Glomerular visceral epithelial cell (primary cell): Measurements from ENCODE around the gene PDRG1.
"Not testable (repeated sequence)": the region's sequence is repeated elsewhere in the genome, so short reads cannot be mapped to it uniquely, and the experiment has no call there.

Source experiments
- DNase-seq: peaks from one replicate; pipeline ENCODE4 v3.0.0-alpha.2; 2016; ENCODE audit errors: extremely low spot score

PDRG1 gene

DNA sequence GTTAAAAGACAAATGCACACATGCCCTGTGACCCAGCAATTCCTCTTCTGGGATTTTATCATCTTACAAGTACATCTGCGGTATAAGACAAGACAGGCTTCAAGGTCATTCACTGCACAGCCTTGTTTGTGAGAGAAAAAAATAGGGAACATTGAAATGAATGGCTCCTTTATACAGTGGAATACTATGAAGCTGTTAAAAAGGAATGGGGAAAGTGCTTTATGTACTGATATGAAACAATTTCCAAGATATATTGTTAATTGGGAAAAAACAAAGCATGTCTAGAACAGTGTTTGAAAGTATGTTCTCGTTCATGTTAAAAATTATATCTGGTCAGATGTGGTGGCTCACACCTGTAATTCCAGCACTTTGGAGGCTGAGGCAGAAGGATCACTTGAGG, 25.4 kb downstream of the PDRG1 start:
- DNase-seq, result no peak

DNA sequence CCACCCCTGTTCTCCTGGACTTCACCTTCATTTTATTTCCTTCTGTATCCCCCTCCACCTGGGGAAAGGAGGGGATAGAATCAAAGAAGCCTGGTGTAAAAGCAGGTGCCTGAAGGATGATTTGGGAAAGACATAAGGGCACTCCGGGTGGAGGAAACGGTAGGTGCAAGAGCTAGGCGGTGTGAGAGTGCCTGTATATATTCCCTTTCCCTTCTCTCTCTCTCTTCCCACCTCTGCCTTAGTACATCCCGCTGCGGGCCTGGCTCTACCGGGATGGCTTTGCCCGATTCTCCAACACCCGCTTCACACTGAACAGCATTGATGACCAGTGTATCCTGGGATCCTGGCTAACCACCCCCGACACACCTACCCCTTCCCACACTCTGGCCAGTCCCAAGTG, 26.2 kb downstream of the PDRG1 start:
- DNase-seq, result no peak

DNA sequence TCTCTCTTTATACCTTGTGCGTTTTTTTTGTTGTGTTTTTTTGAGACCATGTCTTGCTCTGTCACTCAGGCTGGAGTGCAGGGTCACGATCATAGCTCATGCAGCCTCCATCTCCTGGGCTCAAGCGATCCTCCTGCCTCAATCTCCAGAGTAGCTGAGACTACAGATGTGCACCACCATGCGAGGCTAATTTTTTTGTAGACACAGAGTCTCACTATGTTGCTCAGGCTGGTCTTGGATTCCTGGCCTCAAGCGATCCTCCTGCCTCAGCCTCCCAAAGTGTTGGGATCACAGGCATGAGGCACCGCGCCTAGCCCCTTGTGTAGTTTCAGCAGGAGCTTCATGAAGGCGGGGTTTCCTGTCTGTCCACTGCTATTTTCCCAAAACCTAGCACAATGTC, 27.3 kb downstream of the PDRG1 start:
- DNase-seq, result no peak

DNA sequence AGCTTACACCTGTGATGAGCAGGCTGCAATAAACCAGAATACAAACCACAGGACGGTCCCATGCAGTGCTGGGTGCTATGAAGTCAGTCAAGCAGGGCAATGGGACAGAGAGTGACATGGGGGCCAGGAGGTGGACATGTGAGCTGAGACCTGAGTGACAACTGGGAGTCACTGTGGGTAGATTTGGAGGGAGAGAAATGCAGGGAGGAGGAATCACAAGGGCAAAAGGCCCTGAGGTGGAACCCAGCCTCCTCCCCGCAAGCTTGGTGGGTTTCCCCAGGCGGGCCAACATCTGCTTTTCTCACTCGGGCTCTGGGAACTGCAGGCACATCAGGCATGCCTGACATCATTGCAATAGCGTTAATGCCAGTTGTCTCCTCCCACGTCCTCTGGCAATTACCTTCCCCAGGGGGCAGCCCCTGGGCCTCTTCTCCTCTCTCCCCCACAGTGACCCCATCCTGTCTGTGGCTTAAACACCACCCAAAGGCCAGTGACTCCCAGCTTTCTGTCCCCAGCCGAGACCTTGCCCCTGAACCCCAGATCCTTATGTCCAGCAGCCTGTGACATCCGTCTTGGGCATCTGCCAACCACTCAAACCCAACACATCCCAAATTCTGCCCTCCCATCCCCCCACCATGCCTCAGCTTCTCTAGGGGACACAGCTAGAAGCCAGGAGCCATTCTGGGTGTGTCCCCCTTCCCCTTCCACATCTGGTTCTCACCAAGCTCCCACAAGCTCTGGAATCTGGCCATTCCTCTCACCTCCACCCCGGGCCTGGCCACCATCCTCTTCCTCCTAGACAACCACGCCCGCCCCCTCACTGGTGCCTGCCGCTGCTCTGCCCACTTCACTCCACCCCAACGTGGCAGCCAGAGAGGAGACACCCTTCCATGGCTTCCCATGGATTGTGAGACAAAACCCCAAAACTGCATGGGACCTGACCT, 28.2 kb downstream of the PDRG1 start:
- DNase-seq, result no peak

DNA sequence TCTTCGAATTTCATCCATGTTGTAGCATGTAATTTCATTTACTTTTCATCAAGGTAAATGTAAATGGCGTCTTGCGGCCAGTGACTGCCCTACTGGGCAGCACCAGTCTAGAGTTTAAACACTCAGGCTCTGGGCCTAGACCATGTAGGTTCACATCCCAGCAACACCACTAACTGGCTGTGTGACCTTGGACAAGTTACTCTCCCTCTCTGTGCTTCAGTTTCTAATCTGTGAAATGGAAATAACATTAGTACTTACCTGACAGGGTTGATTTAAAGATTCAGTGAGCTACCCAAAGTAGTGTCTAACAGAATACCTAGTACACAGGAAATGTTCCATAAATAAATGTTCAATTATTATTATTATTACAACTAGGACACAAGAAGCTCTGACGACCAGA, 29.3 kb downstream of the PDRG1 start:
- no peak for DNase-seq

DNA sequence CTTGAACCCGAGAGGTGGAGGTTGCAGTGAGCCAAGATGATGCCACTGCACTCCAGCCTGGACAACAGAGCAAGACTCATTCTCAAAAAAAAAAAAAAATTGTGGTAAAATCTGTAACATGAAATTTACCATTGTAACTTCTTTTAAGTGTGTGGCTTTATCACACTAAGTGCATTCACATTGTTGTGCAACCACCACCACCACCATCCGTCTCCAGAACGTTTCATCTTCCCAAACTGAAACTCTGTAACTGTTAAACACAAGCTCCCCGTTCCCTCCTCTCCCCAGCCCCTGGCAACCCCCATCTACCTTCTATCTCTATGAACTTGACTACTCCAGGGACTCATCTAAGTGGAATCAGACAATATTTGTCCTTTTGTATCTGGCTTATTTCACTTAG, 29.7 kb downstream of the PDRG1 start:
- no peak for DNase-seq

DNA sequence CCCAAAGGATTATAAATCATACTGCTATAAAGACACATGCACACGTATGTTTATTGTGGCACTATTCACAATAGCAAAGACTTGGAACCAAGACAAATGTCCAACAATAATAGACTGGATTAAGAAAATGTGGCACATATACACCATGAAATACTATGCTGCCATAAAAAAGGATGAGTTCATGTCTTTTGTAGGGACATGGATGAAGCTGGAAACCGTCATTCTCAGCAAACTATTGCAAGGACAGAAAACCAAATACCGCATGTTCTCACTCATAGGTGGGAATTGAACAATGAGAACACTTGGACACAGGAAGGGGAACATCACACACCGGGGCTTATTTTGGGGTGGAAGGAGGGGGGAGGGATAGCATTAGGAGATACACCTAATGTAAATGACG, 30.4 kb downstream of the PDRG1 start:
- not testable (repeated sequence) for DNase-seq

DNA sequence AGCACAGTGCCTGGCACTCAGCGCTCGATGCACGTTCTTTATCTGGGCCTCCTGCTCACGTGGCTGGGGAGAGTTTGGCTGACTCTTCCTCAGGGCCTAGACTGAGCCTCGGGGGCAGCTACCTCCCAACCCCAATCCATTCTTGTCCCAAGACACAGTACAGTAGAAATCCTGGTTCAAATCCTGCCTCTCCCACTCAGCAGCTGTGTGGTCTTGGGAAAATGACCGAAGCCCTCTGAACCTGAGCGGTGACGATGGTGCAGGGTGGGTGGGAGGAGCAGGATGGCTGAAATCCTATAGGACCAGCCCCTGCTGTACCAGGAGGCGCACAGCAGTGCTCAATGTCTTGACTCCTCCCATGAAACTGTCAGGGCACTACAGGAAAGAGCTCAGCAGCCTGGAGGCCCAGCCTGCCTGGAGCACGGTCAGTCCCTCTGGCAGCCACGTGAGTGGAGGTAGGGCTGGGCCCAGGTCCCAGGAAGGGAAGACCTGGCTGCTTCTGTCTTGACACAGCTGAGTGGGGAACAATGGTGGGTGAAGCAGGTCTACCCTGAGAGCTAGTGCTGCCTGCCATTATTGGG, 31.5 kb downstream of the PDRG1 start:
- no peak for DNase-seq

DNA sequence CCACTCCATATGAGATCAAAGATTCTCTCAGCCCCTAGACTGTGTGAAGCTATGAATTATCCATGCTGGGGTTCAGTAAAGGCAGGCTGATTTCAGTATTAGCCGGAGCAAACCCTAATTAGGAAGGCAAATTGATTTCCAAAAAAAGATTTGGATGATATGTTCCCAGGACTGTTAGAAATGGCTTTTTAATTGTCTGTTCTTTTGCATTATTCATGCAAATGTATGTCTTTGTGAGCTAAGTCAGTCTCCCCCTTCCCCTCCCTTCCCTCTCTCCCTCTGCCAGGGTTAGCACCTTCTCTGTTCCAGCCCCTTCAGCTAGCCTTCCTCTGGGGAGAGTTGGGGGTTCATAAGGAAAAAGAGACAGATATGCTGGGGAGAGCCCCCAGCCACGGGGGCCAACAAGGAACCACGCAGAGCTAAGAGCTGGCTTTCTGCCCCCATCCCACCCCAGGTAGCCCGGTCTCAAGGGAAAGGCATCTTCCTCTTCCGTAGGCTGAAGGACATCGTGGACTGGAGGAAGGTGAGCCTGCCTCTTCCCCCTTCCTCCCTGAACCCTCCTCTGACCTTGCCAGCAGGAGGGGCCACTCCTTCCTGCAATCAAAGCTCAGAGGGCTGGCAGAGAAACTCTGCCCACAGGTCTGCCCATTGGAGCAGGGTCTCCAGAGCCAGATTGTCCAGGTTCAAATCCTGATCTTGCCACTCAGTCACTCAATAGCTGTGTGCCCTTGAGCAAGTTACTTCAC, 32.3 kb downstream of the PDRG1 start:
- DNase-seq, result no peak

DNA sequence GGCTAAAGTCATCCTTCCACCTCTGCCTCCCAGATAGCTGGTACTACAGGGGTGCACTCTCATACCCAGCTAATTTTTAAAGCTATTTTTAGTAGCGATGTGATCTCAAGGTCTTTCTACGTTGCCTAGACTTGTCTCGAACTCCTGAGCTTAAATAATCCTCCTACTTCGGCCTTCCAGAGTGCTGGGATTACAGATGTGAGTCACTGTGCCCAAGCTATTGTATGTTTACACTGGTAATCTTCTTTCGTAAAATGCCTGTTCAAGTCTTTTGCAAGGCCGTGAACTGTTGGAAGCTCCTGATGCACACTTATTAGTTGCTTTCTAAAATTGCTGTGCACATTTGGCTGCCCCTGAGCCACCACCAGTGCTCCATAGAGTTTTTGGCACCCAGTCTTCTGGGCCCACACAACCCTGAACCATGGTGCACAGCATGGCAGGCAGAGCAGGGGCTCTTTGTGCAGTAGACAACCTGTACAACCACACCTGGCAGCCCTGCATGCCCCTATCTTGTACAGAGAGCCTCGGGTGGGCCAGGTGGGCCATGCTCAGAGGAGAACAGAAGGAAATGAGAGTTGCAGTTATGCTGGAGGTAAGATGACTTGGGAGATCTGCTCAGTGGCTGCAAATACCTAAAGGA, 33.3 kb downstream of the PDRG1 start:
- DNase-seq, result no peak

DNA sequence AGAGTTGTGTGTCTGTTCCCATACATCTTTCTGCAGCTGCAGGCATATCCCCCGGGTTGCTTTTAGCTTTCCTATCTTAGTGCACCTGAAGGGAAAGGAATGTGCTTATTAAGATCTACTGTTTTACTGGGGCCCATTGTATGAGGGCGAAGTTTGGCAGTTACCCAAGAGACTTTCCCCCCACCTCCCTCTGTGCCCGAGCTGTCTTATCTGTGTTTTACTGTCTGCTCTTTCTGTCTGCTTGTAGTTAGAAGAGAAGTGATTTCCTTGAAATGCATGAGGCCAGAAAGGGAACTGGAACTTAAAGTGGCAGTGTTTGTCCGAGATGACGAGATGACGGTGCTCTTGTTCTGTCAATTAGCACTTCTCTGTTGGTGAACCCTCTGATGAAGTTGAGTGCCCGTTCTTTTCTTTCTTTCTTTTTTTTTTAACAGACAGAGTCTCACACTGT, 33.9 kb downstream of the PDRG1 start:
- DNase-seq, result not testable (repeated sequence)

DNA sequence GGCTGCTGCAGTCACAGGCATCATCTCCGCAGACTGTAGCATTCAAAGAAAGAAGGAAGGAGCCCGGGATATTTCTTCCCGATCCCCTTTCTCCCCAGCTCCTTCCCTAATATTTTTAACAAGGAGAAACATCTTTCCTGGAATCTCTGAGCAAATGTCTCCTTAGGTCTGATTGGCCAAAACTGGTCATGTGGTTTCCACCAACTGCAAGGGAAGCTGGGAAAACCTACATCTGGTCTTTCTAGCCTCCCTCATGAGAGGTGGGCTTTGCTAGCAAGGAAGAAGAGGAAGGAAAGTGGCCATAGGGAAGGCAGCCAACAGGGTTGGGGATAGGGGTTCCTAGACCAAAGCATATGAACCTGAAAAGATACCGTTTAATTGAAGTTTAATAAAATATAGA, 35.1 kb downstream of the PDRG1 start:
- DNase-seq, result no peak

DNA sequence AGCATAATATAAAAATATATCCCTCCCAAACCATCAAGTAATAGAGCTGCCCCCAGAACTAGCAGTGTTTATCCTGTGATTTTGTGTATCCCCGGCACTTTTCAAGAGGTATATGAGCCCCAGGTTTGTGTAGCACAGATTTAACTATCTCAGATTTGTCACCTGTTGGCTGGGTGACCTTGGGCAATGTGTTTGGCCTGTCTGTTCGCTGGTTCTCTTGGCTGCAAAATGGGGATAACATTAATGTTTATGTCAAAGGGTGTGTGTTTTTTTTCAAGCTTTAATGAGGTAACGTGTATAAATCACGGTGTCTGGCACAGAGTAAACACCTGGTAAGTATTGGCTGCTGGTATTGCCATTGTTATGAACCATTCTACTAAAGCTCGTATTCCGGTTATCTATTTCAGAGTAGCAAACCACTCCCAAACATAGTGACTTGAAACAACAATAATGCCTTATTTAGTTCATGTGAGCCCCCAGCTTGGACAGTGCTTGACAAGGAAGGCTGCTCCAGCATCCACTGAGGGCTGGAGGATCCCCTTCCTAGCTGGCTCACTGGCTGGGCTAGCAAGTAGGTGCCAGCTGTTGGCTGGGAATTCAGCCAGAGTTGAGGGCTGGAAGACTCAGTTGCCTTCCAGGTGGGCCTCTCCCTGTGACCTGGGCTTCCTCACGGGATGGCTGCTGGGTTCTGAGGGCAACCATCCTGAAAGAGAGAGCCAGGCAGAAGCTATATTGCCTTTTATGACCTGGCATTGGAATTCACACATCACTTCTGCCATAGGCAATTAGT, 36.2 kb downstream of the PDRG1 start:
- DNase-seq, result no peak

DNA sequence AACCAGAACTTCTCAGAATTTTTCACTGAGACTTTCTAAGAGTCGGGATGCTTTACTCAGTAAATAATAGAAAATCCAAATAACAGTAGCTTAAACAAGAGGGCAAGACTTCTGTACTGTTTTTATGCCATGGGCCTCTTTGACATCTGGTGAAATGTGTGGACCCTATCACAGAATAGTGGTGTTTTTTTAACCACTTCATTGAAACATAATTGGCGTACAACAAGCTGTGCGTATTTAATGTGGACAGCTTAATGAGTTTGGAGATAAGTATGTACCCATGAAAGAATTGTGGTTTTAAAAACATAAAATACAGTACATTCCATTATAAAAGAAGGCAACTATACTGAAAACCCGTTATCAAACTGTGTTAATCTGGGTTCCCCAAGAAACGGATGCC, 37.7 kb downstream of the PDRG1 start:
- DNase-seq, result no peak

DNA sequence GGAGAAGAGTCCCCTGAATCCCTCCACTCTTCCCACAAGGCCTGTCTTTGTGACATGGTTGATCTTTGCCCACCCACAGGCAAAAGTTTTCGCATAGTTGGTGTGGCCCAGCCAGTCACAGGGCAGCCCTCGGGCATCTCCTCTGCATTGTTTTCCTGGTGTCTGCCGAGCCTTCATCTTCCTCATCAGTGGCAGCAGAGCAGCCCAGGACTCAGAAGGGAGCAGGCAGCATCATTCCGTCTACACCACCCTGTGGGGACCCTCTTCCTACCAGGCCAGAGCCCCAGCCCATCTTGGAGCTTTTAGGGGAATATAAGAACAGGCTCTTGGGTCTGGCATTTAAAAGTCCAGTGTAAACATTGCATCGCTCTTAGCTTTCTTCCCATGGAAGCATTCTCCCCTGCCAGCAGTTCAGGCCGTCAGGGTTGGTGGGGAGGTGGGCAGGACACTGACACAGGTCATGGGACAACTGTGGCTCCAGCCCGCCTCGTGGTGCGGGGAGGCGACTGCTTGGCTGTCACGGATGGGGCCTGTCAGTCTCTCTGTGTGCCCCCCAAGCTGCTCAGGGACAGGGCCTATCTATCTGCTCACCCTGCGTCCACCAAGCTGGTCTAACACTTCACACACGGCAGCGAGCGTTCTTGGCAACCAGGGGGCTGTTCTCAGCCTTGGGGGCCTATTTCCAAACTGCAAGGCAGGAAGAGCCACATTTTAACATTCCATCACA, 38.3 kb downstream of the PDRG1 start:
- DNase-seq, result no peak

DNA sequence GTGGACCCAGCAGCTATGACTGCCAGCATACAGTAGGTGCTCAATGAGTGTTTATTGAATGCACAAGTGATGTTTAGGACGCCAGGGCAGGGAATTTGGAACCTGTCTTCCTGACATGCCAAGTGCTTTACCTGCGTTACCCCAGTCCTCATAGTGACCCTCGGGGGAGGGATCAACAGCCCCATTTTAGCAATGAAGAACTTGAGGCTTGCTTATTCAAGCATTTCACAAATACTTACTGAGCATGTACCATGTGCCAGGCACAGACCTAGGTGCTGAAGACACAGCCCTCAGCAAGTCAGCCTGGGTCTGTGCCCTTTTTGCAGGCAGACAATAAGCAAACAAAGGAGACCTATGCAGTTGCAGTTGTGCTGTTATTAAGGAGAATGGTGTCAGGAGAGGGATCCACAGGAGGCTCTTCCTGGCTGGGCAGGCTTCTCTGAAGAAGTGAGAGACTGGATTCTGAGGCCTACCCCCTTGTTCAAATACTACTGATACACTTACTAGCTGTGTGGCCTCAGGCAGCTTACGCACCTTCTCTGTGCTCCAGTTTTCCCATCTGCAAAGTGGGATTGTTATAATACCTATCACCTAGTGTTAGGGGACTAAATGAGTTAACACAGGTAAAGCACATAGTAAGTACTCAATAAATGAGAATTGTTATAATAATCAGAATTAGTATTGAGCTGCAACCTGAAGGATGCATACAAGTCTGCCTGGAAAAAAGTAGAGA, 41.6 kb downstream of the PDRG1 start:
- no peak for DNase-seq

DNA sequence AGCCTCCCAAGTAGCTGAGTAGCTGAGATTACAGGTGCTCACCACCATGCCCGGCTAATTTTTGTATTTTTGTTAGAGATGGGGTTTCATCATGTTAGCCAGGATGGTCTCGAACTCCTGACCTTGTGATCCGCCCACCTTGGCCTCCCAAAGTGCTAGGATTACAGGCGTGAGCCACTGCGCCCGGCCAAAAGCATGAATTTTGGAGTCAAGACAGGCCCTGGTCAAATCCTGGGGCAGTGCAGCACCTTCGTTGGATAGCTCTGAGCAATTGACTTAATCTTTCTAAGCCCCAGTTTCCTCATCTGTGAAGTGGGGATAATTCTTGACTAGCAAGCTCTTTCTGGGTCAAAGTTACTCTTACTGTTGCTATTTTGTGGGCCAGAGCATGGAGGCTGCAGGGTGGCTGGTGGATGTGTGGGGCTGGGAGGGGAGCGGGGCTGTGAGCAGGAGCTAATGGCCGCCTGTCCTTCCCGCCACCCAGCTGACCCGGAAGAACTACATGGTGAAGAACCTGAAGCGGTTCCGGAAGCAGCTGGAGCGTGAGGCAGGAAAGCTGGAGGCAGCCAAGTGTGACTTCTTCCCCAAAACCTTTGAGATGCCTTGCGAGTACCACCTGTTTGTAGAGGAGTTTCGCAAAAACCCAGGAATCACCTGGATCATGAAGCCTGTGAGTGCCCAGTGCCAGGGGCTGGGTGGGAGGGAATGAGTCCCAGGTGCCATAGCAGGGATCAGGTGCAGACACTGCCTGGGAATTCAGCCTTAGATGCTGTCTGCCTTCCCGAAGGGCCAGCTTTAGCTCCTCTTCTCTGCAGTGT, 42.4 kb downstream of the PDRG1 start:
- DNase-seq, result no peak

DNA sequence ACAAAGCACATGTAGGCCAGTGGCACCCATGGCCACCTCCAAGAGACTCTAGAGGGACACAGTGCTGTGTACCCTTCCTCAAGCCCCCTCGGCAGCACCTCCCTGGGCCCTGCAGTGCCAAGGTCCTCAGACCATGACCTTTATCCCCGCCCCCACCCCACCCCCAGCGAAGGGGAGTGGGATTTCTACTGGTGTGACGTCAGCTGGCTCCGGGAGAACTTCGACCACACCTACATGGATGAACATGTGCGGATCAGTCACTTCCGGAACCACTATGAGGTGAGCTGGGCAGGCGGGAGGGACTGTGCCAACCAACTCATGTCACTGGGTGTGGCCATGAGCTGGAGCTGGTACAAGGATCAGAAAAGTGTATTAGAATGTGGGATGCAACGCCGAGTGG, 43.4 kb downstream of the PDRG1 start:
- DNase-seq, result no peak

DNA sequence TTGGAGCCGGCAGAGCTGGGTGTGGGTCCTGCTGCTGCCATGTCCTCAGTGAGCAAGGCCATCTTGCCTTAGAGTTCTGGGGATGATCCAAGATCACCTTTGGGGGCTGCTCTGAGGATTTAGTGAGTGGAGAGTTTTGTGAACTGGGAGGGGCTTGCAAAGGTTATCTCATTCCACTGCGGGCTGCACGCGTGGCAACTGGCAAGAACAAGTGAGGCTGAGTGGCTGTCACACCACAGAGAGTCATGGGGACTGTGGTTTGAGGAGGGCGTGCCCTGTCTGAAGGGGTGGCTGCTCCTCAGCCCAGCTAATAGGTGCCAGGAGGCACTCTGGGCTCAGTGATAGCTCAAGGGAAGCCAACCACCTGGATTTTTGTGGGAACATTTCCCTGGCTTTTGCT, 43.8 kb downstream of the PDRG1 start:
- DNase-seq, result no peak
